Measurements from ENCODE around the gene BUD13. TPM values are rescaled to one million over a fixed set of nuclear protein-coding genes. Genes with fewer than 3 reads are reported as not detected.

Gene BUD13
- total and polyA plus RNA-seq, 2 of the 13 experiments (the other 11 are each of a cell fraction or from before 2014, with no cell fraction given), result 13.3 to 25.9 TPM

GRCh38 chr11:116791002-116791812, 18.4 kb upstream of the BUD13 start (continued):
- TF ChIP-seq NR2F2 (IDR thresholded peaks at IDR 0.05; ENCODE audit: borderline replicate concordance, low read depth), result no peak
- no peak for TF ChIP-seq ZMAT5 (CRISPR knock-in tag; IDR thresholded peaks at IDR 0.05; ENCODE audit: borderline replicate concordance, low read depth)
- no peak for TF ChIP-seq ONECUT2 (CRISPR knock-in tag; IDR thresholded peaks at IDR 0.05)
- TF ChIP-seq GPBP1L1 (CRISPR knock-in tag; IDR thresholded peaks at IDR 0.05), result no peak
- no peak; the same call in 1 of the 2 replicates for TF ChIP-seq ZNF567 (CRISPR knock-in tag; IDR thresholded peaks at IDR 0.05; ENCODE audit: borderline replicate concordance)
- no peak for TF ChIP-seq ASH2L (IDR thresholded peaks at IDR 0.05; ENCODE audit: insufficient read length, low read depth, low read length)
- no peak for TF ChIP-seq ZNF143 (CRISPR knock-in tag; IDR thresholded peaks at IDR 0.05)
- TF ChIP-seq THAP9 (CRISPR knock-in tag; IDR thresholded peaks at IDR 0.05; ENCODE audit: borderline replicate concordance), result peak; percentile 63; the same call in 1 of the 2 replicates
- TF ChIP-seq ZNF790 (CRISPR knock-in tag; IDR thresholded peaks at IDR 0.05; ENCODE audit: borderline replicate concordance), result no peak
- TF ChIP-seq ZNF224 (CRISPR knock-in tag; IDR thresholded peaks at IDR 0.05), result no peak
- TF ChIP-seq ZNF101 (CRISPR knock-in tag; IDR thresholded peaks at IDR 0.05; ENCODE audit: borderline replicate concordance, low read depth), result no peak
- no peak; the same call in none of the 2 replicates for TF ChIP-seq PHF8 (CRISPR knock-in tag; IDR thresholded peaks at IDR 0.05)
- no peak for TF ChIP-seq TBP (CRISPR knock-in tag; IDR thresholded peaks at IDR 0.05)
- peak; percentile 71; the same call in 1 of the 2 replicates for TF ChIP-seq ZNF276 (CRISPR knock-in tag; IDR thresholded peaks at IDR 0.05; ENCODE audit: low read depth)
- TF ChIP-seq ZNF543 (CRISPR knock-in tag; IDR thresholded peaks at IDR 0.05), result no peak
- no peak for TF ChIP-seq DZIP1 (CRISPR knock-in tag; IDR thresholded peaks at IDR 0.05)
- TF ChIP-seq SAP130 (CRISPR knock-in tag; IDR thresholded peaks at IDR 0.05; ENCODE audit: low read depth), result peak; percentile 70
- TF ChIP-seq STAG1 (CRISPR knock-in tag; IDR thresholded peaks at IDR 0.05), result peak; percentile 97
- TF ChIP-seq KDM1A (CRISPR knock-in tag; IDR thresholded peaks at IDR 0.05), result no peak

Data from HepG2 (cell line).